ENCODE data around the gene DOCK3. TPM values are rescaled to one million over a fixed set of nuclear protein-coding genes. Genes with fewer than 3 reads are reported as not detected.

The DOCK3 gene
- total RNA-seq, 5 donors from 2014 or later (not counting 1 experiment from before 2014, with no cell fraction given) = 2.0 to 3.2 (median 2.6) TPM

DNA sequence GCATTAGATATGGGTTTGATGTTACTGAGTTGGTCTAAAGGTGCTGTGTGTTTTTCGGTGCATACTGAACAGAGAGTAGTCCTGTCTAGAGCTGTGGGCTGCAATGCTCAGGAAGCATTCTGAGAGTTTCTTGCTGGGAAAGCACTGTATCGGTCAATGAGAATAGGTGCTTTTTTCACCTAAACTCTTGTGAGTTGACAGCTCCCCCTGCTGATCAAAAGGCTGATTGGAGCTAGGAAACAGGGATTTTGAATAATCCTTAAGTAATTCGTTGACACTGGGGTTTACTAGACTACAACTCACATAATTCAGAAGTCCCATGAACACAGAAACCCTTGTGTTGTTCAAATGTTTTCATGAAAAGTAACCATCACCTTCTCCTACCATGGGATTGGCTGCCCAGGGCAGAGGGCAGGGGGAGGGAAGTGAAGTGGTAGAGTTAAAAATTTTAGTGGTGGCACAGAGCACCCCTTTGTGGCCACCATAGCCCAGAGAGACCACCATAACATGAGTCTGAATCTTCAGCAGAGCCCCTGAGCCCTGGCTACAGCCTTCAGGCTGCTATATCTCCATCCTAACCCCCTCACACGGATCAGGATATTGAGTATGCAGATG, 697.3 kb downstream of the DOCK3 start:
- ATAC-seq (replicated peaks in 1 of 4) (peak in 3 of 4 experiments; percentile 37 to 68 (median 56)), DNase-seq (peak in 24 of 35 experiments; percentile 10 to 75 (median 42))
- no peaks in the 10 kb centered on the region for H3K36me3 Mint-ChIP-seq
- H3K4me3 Mint-ChIP-seq = no peak overlapping the region
- no peaks in the 10 kb centered on the region for H3K9me3 Mint-ChIP-seq
- ChIA-PET POLR2A (no interaction called here), CTCF (interaction anchor here (0.5 to 2.2 kb wide), 8 partner anchors 10 to 780 kb away, joined by 3 to 17 read pairs (median 4); partner anchors contain the start of gene MAPKAPK3 (in 1 of the 2))
- Histone ChIP-seq H3K36me3 (ENCODE audit: control insufficient read depth in 2 of 2, extremely low read depth in 1 of 2, insufficient read depth in 1 of 2, low read length in 1 of 2) (no peaks in the 10 kb centered on the region), H3K4me3 (ENCODE audit: control insufficient read depth in 1 of 2, extremely low read depth in 1 of 2, low read length in 1 of 2) (no peak overlapping the region), H3K4me1 (ENCODE audit: control insufficient read depth in 1 of 2, extremely low read depth in 1 of 2, insufficient read depth in 2 of 2, low read length in 2 of 2) (peaks cover 0 to 3% of the 10 kb centered on the region in 2 experiments), H3K9me3 (no peaks in the 10 kb centered on the region), H3K27ac (ENCODE audit: low read length) (no peak overlapping the region), H3K27me3 (replicated peaks in 1 of 2; ENCODE audit: control insufficient read depth in 2 of 2, extremely low read depth in 1 of 2, insufficient read depth in 2 of 2, low read length in 1 of 2) (peaks cover 0 to 10% of the 10 kb centered on the region in 2 experiments)
- WGBS (ENCODE audit: insufficient coverage) = 14% methylated on average over 1 of the region's 4 CpGs
- H3K4me1 Mint-ChIP-seq = peaks cover 2 to 7% (median 3%) of the 10 kb centered on the region in 3 donors
- peaks cover 3 to 5% of the 10 kb centered on the region in 2 donors for H3K27me3 Mint-ChIP-seq
- H3K27ac Mint-ChIP-seq = no peak overlapping the region

DNA sequence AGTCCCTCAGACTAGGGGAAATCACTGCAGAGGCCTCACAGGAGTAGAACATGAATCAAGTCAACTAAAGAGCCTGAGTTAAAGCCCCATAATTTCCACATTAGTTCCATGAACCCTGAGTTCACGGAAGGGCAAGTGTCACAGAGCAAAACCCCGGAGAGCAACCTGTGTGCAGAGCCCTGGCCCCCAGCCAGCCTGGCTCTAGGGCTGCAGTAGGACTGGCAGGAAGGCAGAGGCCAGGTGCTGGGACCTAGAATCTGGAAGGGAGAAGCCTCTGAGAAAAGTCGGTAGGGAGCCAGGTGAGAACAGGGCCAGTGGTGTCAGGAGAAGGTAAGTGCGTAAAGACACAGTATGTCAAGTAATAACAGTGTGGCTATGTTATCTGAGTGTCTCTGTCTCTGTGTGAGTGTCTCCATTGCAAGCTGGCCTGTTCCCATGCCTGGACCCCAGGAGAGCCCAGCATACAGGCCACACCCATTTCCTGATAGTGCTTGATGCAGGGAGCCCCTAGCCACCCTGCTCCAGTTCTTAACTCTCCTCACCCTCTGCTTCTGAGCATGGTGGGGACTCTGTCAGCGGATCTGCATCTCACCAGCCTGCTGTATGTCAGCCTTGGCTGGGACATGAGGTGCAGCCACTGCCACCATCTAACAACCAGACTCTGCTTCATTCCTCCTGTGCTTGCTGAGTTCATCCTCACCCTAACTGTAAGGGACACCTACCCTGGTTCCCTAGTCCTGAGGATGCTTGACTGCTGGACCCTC, 699.1 kb downstream of the DOCK3 start:
- no peak overlapping the region for H3K4me3 ChIP-seq (ENCODE audit: control insufficient read depth in 1 of 2, extremely low read depth in 1 of 2, low read length in 1 of 2)
- H3K4me3 Mint-ChIP-seq = no peak overlapping the region
- 67% methylated on average over 4 of the region's 5 CpGs for WGBS (ENCODE audit: insufficient coverage)
- ATAC-seq (replicated peaks in 1 of 4) = no peak
- H3K9me3 Mint-ChIP-seq = no peaks in the 10 kb centered on the region
- no peaks in the 10 kb centered on the region for H3K27me3 Mint-ChIP-seq
- no peaks in the 10 kb centered on the region for H3K36me3 ChIP-seq (ENCODE audit: control insufficient read depth in 2 of 2, extremely low read depth in 1 of 2, insufficient read depth in 1 of 2, low read length in 1 of 2)
- POLR2A ChIA-PET = no interaction called here
- H3K36me3 Mint-ChIP-seq = no peaks in the 10 kb centered on the region
- peaks cover 0 to 3% of the 10 kb centered on the region in 2 experiments for H3K27me3 ChIP-seq (replicated peaks in 1 of 2; ENCODE audit: control insufficient read depth in 2 of 2, extremely low read depth in 1 of 2, insufficient read depth in 2 of 2, low read length in 1 of 2)
- H3K4me1 Mint-ChIP-seq = peaks cover 2 to 16% (median 3%) of the 10 kb centered on the region in 3 donors
- no peaks in the 10 kb centered on the region for H3K9me3 ChIP-seq
- no peak for DNase-seq
- no peak overlapping the region for H3K27ac Mint-ChIP-seq
- no peak overlapping the region for H3K27ac ChIP-seq (ENCODE audit: low read length)
- CTCF ChIA-PET = interaction anchor here (0.5 kb wide), 2 partner anchors 81 to 425 kb away, joined by 3 read pairs; no protein-coding TSS in a partner anchor
- H3K4me1 ChIP-seq (ENCODE audit: control insufficient read depth in 1 of 2, extremely low read depth in 1 of 2, insufficient read depth in 2 of 2, low read length in 2 of 2) = peaks cover 5 to 7% of the 10 kb centered on the region in 2 experiments

DNA sequence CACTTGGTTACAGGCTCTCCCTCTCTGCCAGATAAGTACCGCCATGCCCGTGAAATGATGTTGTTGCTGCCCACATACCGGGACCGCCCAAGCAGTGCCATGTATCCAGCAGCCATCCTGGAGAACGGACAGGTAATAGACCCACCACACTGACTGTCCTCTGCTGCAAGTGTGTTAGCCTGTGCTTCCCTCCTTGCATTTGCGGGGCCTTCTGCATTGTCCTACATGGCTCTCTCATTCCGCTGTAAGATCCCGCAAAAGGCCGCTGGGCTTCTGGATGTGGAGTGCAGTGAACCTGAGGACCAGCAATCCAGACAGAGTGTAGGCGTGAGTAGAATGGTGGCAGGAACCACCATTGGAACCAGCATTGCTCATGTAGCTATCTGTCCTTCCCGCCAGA, 699.7 kb downstream of the DOCK3 start:
- H3K27me3 Mint-ChIP-seq = no peaks in the 10 kb centered on the region
- ChIA-PET POLR2A (no interaction called here), CTCF (no interaction called here)
- H3K9me3 Mint-ChIP-seq = no peaks in the 10 kb centered on the region
- DNase-seq = no peak
- Histone ChIP-seq H3K9me3 (no peaks in the 10 kb centered on the region), H3K27ac (ENCODE audit: low read length) (no peak overlapping the region), H3K36me3 (ENCODE audit: control insufficient read depth in 2 of 2, extremely low read depth in 1 of 2, insufficient read depth in 1 of 2, low read length in 1 of 2) (no peaks in the 10 kb centered on the region), H3K27me3 (replicated peaks in 1 of 2; ENCODE audit: control insufficient read depth in 2 of 2, extremely low read depth in 1 of 2, insufficient read depth in 2 of 2, low read length in 1 of 2) (peaks cover 0 to 3% of the 10 kb centered on the region in 2 experiments), H3K4me1 (ENCODE audit: control insufficient read depth in 1 of 2, extremely low read depth in 1 of 2, insufficient read depth in 2 of 2, low read length in 2 of 2) (peaks cover 11% of the 10 kb centered on the region in 2 experiments), H3K4me3 (ENCODE audit: control insufficient read depth in 1 of 2, extremely low read depth in 1 of 2, low read length in 1 of 2) (no peak overlapping the region)
- 92% methylated on average over 11 of the region's 11 CpGs for WGBS (ENCODE audit: insufficient coverage)
- H3K4me3 Mint-ChIP-seq = no peak overlapping the region
- no peak overlapping the region for H3K27ac Mint-ChIP-seq
- ATAC-seq (replicated peaks in 1 of 4) = no peak
- H3K36me3 Mint-ChIP-seq = no peaks in the 10 kb centered on the region
- H3K4me1 Mint-ChIP-seq = peaks cover 8 to 23% (median 9%) of the 10 kb centered on the region in 3 donors

DNA sequence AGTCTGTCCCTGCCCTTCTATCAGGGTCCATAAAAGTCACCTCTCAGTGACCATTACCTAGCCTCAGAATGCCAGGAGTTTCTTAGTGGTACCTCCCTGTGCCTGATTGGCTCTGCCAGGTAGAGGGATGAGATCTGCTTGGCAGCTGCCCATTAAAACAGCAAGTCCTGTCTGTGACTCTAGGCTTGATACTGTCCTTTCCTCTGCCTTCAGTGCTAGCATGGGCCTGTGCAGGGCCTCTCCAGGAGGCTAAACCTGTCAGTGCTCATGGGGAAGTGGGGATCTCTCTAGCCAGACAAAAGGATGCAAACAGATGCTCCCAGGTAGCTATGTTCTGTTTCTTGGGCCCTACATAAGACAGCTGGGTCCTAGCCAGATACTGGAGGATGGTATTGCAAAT, 700.4 kb downstream of the DOCK3 start:
- H3K27ac ChIP-seq (ENCODE audit: low read length) = no peak overlapping the region
- ChIA-PET CTCF (no interaction called here), POLR2A (no interaction called here)
- H3K27me3 ChIP-seq (replicated peaks in 1 of 2; ENCODE audit: control insufficient read depth in 2 of 2, extremely low read depth in 1 of 2, insufficient read depth in 2 of 2, low read length in 1 of 2) = peaks cover 0 to 3% of the 10 kb centered on the region in 2 experiments
- Mint-ChIP-seq H3K9me3 (no peaks in the 10 kb centered on the region), H3K4me1 (peaks cover 9 to 26% (median 10%) of the 10 kb centered on the region in 3 donors), H3K27ac (no peak overlapping the region), H3K4me3 (no peak overlapping the region), H3K36me3 (no peaks in the 10 kb centered on the region), H3K27me3 (no peaks in the 10 kb centered on the region)
- H3K4me3 ChIP-seq (ENCODE audit: control insufficient read depth in 1 of 2, extremely low read depth in 1 of 2, low read length in 1 of 2) = no peak overlapping the region
- no peaks in the 10 kb centered on the region for H3K9me3 ChIP-seq
- no peaks in the 10 kb centered on the region for H3K36me3 ChIP-seq (ENCODE audit: control insufficient read depth in 2 of 2, extremely low read depth in 1 of 2, insufficient read depth in 1 of 2, low read length in 1 of 2)
- DNase-seq = no peak
- no peak for ATAC-seq (replicated peaks in 1 of 4)
- H3K4me1 ChIP-seq (ENCODE audit: control insufficient read depth in 1 of 2, extremely low read depth in 1 of 2, insufficient read depth in 2 of 2, low read length in 2 of 2) = peaks cover 11 to 17% of the 10 kb centered on the region in 2 experiments

DNA sequence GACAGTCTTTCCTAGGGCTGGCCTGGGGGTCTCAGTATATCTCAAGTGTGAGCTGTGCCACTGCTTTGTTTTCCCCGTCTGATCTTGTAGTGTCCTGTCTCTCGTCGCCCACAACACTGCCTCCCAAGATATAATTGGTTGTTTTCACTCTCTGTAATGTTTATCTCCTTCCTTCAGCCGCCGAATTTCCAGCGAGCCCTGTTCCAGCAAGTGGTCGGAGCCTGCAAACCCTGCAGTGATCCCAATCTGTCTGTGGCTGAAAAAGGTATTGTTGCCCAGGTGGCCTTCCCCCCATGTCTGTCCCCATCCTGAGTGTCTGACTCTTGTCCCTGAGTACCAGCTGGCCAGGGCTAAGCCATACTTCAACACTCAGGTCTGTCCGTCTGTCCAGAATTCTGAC, 700.8 kb downstream of the DOCK3 start:
- no peak for DNase-seq
- Histone ChIP-seq H3K27ac (ENCODE audit: low read length) (no peak overlapping the region), H3K36me3 (ENCODE audit: control insufficient read depth in 2 of 2, extremely low read depth in 1 of 2, insufficient read depth in 1 of 2, low read length in 1 of 2) (no peaks in the 10 kb centered on the region), H3K4me3 (ENCODE audit: control insufficient read depth in 1 of 2, extremely low read depth in 1 of 2, low read length in 1 of 2) (no peak overlapping the region), H3K4me1 (ENCODE audit: control insufficient read depth in 1 of 2, extremely low read depth in 1 of 2, insufficient read depth in 2 of 2, low read length in 2 of 2) (peaks cover 11 to 17% of the 10 kb centered on the region in 2 experiments), H3K27me3 (replicated peaks in 1 of 2; ENCODE audit: control insufficient read depth in 2 of 2, extremely low read depth in 1 of 2, insufficient read depth in 2 of 2, low read length in 1 of 2) (peaks cover 0 to 3% of the 10 kb centered on the region in 2 experiments), H3K9me3 (no peaks in the 10 kb centered on the region)
- Mint-ChIP-seq H3K27me3 (no peaks in the 10 kb centered on the region), H3K27ac (no peak overlapping the region), H3K4me1 (peaks cover 9 to 26% (median 10%) of the 10 kb centered on the region in 3 donors), H3K9me3 (no peaks in the 10 kb centered on the region), H3K4me3 (no peak overlapping the region), H3K36me3 (no peaks in the 10 kb centered on the region)
- POLR2A ChIA-PET = no interaction called here
- 95% methylated on average over 6 of the region's 8 CpGs for WGBS (ENCODE audit: insufficient coverage)
- CTCF ChIA-PET = interaction anchor here in 1 of 2 donors (0.6 kb wide), 1 partner anchor 857 kb away, joined by 5 read pairs; no protein-coding TSS in a partner anchor
- no peak for ATAC-seq (replicated peaks in 1 of 4)

DNA sequence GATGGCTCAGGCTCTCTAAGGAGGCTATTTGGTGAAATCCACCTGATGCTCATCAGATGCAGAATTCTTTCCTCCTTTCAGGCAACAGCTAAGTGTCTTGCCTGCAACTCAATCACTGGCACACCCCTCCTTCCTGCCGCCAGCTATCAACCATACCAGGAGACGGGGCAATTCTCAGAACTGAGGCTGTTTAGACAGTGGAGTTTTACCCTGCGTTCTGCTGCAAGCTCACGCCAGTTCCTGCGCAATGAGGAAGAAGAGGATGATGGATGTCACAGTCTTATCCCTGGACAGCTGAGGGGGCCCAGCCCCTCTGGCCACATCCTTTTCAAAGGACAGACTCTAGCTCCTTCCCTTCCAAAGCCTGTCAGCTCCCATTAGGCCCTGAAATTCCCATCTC, 703.3 kb downstream of the DOCK3 start:
- no peak overlapping the region for H3K4me3 ChIP-seq (ENCODE audit: control insufficient read depth in 1 of 2, extremely low read depth in 1 of 2, low read length in 1 of 2)
- no peaks in the 10 kb centered on the region for H3K27me3 ChIP-seq (replicated peaks in 1 of 2; ENCODE audit: control insufficient read depth in 2 of 2, extremely low read depth in 1 of 2, insufficient read depth in 2 of 2, low read length in 1 of 2)
- no peaks in the 10 kb centered on the region for H3K27me3 Mint-ChIP-seq
- DNase-seq = no peak
- H3K9me3 ChIP-seq = no peaks in the 10 kb centered on the region
- H3K27ac Mint-ChIP-seq = no peak overlapping the region
- H3K9me3 Mint-ChIP-seq = no peaks in the 10 kb centered on the region
- peaks cover 7 to 20% (median 10%) of the 10 kb centered on the region in 3 donors for H3K4me1 Mint-ChIP-seq
- H3K4me3 Mint-ChIP-seq = peak overlapping the region in 1 of 3 donors; percentile 27
- H3K27ac ChIP-seq (ENCODE audit: low read length) = no peak overlapping the region
- peaks cover 11 to 14% of the 10 kb centered on the region in 2 experiments for H3K4me1 ChIP-seq (ENCODE audit: control insufficient read depth in 1 of 2, extremely low read depth in 1 of 2, insufficient read depth in 2 of 2, low read length in 2 of 2)
- peak in 1 of 4 experiments; percentile 35 for ATAC-seq (replicated peaks in 1 of 4)
- ChIA-PET CTCF (no interaction called here), POLR2A (interaction anchor here in 1 of 2 donors (0.5 kb wide), 1 partner anchor 23 kb away, joined by 6 read pairs; no protein-coding TSS in a partner anchor)
- no peaks in the 10 kb centered on the region for H3K36me3 ChIP-seq (ENCODE audit: control insufficient read depth in 2 of 2, extremely low read depth in 1 of 2, insufficient read depth in 1 of 2, low read length in 1 of 2)
- no peaks in the 10 kb centered on the region for H3K36me3 Mint-ChIP-seq
- WGBS (ENCODE audit: insufficient coverage) = no CpG with 5 or more reads among the region's 5 CpGs
